ENCODE data around the gene TMTC1. TPM values are rescaled to one million over a fixed set of nuclear protein-coding genes. Genes with fewer than 3 reads are reported as not detected.

TMTC1 gene
- polyA plus RNA-seq, 1 of the 3 experiments (the other 2 are of a cell fraction), result 0.13 TPM

DNA sequence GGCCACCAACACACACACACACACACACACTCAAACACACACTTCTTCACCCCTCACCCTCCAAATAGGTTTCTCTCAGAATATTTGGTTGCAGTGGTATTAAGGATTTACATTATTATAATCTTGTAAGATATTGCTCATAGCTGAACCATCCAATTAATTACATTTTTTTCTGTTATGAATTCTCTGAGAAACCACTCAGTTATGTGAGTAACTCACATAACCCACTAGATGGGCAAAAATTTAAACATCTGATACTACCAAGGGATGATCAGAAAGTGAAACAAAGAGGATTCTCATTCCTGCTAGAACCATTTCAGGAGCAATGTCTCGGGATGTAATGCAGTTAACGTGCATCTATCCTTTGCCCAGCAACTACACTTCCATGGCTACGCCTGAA lies 31.6 kb downstream of the TMTC1 start (continued):
- no peak for TF ChIP-seq SMC3 (IDR thresholded peaks at IDR 0.05; ENCODE audit: low read depth, low read length)
- TF ChIP-seq RAD21 (IDR thresholded peaks at IDR 0.05; ENCODE audit: low read length), result no peak
- TF ChIP-seq FOSL2 (IDR thresholded peaks at IDR 0.05; ENCODE audit: borderline replicate concordance, low read depth), result no peak
- TF ChIP-seq USF1 (IDR thresholded peaks at IDR 0.05; ENCODE audit: borderline replicate concordance, low read depth), result no peak
- no peak for TF ChIP-seq ELF1 (IDR thresholded peaks at IDR 0.05)

DNA sequence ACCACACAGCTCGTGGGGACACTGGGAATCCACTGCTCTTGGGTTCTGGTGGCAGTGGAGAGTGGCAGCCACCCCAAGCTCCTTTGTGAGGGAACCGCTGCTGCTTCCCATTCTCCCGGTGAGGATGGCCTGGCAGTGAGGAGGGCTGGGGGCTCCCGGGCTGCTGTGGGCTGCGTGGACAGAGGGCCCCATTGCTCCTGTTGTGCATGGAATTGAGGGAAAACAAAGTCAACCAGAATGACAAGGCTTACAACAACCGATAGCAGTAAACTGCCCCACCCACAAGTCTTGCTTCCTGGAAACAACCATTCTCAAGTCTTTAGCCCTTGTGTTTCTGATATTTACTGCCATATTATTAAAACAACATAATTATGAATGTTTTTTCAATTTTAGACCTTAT lies 32.1 kb downstream of the TMTC1 start:
- TF ChIP-seq POLR2AphosphoS5 (IDR thresholded peaks at IDR 0.05; ENCODE audit: low read depth, low read length) (no peak), RFX5 (IDR thresholded peaks at IDR 0.05; ENCODE audit: low read length) (no peak), USF1 (IDR thresholded peaks at IDR 0.05; ENCODE audit: borderline replicate concordance, low read depth) (no peak), CHD2 (IDR thresholded peaks at IDR 0.05; ENCODE audit: low read length, partially characterized antibody) (no peak), ELF1 (IDR thresholded peaks at IDR 0.05) (no peak), NRF1 (IDR thresholded peaks at IDR 0.05; ENCODE audit: low read depth, low read length) (no peak)
- TF ChIP-seq, protein P1, sequence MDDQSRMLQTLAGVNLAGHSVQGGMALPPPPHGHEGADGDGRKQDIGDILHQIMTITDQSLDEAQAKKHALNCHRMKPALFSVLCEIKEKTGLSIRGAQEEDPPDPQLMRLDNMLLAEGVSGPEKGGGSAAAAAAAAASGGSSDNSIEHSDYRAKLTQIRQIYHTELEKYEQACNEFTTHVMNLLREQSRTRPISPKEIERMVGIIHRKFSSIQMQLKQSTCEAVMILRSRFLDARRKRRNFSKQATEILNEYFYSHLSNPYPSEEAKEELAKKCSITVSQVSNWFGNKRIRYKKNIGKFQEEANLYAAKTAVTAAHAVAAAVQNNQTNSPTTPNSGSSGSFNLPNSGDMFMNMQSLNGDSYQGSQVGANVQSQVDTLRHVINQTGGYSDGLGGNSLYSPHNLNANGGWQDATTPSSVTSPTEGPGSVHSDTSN (IDR thresholded peaks at IDR 0.05), result no peak
- DNase-seq, result no peak
- Histone ChIP-seq H3K36me3 (replicated peaks in 1 of 2; ENCODE audit: control insufficient read depth in 1 of 2, insufficient read depth in 2 of 2, low read length in 1 of 2) (no peaks in the 10 kb centered on the region), H3F3A (replicated peaks; ENCODE audit: insufficient read depth) (no peaks in the 10 kb centered on the region), H3K4me2 (no peak overlapping the region; the same call in 1 of the 2 replicates), H3K27me3 (ENCODE audit: insufficient read depth) (no peaks in the 10 kb centered on the region), H3K9ac (no peak overlapping the region), H3K4me3 (ENCODE audit: low read depth in 2 of 2, low read length in 1 of 2) (no peak overlapping the region), H4K20me1 (ENCODE audit: insufficient read depth) (no peaks in the 10 kb centered on the region), H3K27ac (ENCODE audit: low read depth in 2 of 2, low read length in 1 of 2) (no peak overlapping the region), H3K9me3 (no peaks in the 10 kb centered on the region), H2AFZ (ENCODE audit: low read depth) (no peak overlapping the region), H3K79me2 (ENCODE audit: insufficient read depth) (no peaks in the 10 kb centered on the region), H3K4me1 (ENCODE audit: control insufficient read depth in 1 of 2, insufficient read depth in 2 of 2, low read depth in 1 of 2, low read length in 1 of 2) (peaks cover 0 to 6% of the 10 kb centered on the region in 2 experiments; a peak in 1 of 4 replicates), H3K9me2 (no peaks in the 10 kb centered on the region)
- ChIA-PET POLR2A (no interaction called here), CTCF (no interaction called here)
- WGBS (ENCODE audit: low lambda C conversion rate), result 60% methylated on average over 3 of the region's 6 CpGs

- Histone ChIP-seq H3K27me3 (ENCODE audit: insufficient read depth) (no peaks in the 10 kb centered on the region), H3K9ac (no peak overlapping the region), H3K4me2 (no peak overlapping the region), H3K36me3 (replicated peaks in 1 of 2; ENCODE audit: control insufficient read depth in 1 of 2, insufficient read depth in 2 of 2, low read length in 1 of 2) (no peaks in the 10 kb centered on the region), H3K79me2 (ENCODE audit: insufficient read depth) (no peaks in the 10 kb centered on the region), H3K4me3 (ENCODE audit: low read depth in 2 of 2, low read length in 1 of 2) (no peak overlapping the region), H3K4me1 (ENCODE audit: control insufficient read depth in 1 of 2, insufficient read depth in 2 of 2, low read depth in 1 of 2, low read length in 1 of 2) (peaks cover 0 to 6% of the 10 kb centered on the region in 2 experiments; a peak in 1 of 4 replicates), H3F3A (replicated peaks; ENCODE audit: insufficient read depth) (no peaks in the 10 kb centered on the region), H3K9me2 (no peaks in the 10 kb centered on the region), H3K9me3 (no peaks in the 10 kb centered on the region), H2AFZ (ENCODE audit: low read depth) (no peak overlapping the region), H3K27ac (ENCODE audit: low read depth in 2 of 2, low read length in 1 of 2) (no peak overlapping the region), H4K20me1 (ENCODE audit: insufficient read depth) (no peaks in the 10 kb centered on the region)
- no peak for DNase-seq
- CTCF ChIA-PET, result interaction anchor here (0.8 kb wide), 1 partner anchor 25 kb away, joined by 4 read pairs; no protein-coding TSS in a partner anchor
- POLR2A ChIA-PET, result no interaction called here
- no peak for TF ChIP-seq POLR2AphosphoS5 (IDR thresholded peaks at IDR 0.05; ENCODE audit: low read depth, low read length)
- no peak for TF ChIP-seq YY1 (IDR thresholded peaks at IDR 0.05; ENCODE audit: low read depth)
- no peak for TF ChIP-seq ZBTB33 (IDR thresholded peaks at IDR 0.05; ENCODE audit: borderline replicate concordance, low read depth)
- TF ChIP-seq MXI1 (IDR thresholded peaks at IDR 0.05; ENCODE audit: low read depth, low read length), result no peak
- TF ChIP-seq GABPA (IDR thresholded peaks at IDR 0.05; ENCODE audit: low read depth), result no peak
- TF ChIP-seq FOSL2 (IDR thresholded peaks at IDR 0.05; ENCODE audit: borderline replicate concordance, low read depth), result no peak
- no peak for TF ChIP-seq USF2 (IDR thresholded peaks at IDR 0.05; ENCODE audit: borderline replicate concordance, low read depth, low read length)
- TF ChIP-seq TAF1 (IDR thresholded peaks at IDR 0.05; ENCODE audit: borderline replicate concordance, low read depth, low read length), result no peak
- no peak for TF ChIP-seq RXRA (IDR thresholded peaks at IDR 0.05; ENCODE audit: borderline replicate concordance, low read depth)
These were observed 32.9 kb downstream of the TMTC1 start for GRCh38 chr12:29750928-29751220.
